GM23248 (cell line): Measurements from ENCODE around the gene RENBP. TPM values are rescaled to one million over a fixed set of nuclear protein-coding genes. Genes with fewer than 3 reads are reported as not detected.
A peak's percentile ranks its signal among the peaks of the same experiment; 100 is the strongest.

Experiments
- DNase-seq: peaks from one replicate; pipeline ENCODE4 v3.0.0-alpha.2; 2015
- H2AFZ ChIP-seq: fragments of 200-600 bp; sonication (generic); 2 replicates; pipeline ENCODE4 v1.6.1; 2016; ENCODE audit warnings: antibody characterized with exemption
- H3F3A ChIP-seq: fragments of 200-600 bp; sonication (generic); 2 replicates; pipeline ENCODE4 v1.6.1; 2016; ENCODE audit warnings: mild to moderate bottlenecking, antibody characterized with exemption, mixed run types; ENCODE audit not compliant: insufficient read depth
- H3K27ac ChIP-seq: fragments of 200-600 bp; sonication (generic); 2 replicates; pipeline ENCODE4 v1.5.1; 2016; ENCODE audit warnings: mild to moderate bottlenecking
- H3K27me3 ChIP-seq: fragments of 200-600 bp; sonication (generic); replicated peaks from 2 replicates; pipeline ENCODE4 v1.6.1; 2016; ENCODE audit warnings: mild to moderate bottlenecking; ENCODE audit not compliant: insufficient read depth
- H3K36me3 ChIP-seq: fragments of 200-600 bp; sonication (generic); 2 replicates; pipeline ENCODE4 v1.6.1; 2016; ENCODE audit warnings: low read depth, mild to moderate bottlenecking
- H3K4me1 ChIP-seq: fragments of 200-600 bp; sonication (generic); 2 replicates; pipeline ENCODE4 v1.6.1; 2016; ENCODE audit warnings: mild to moderate bottlenecking; ENCODE audit not compliant: insufficient read depth
- H3K4me2 ChIP-seq: fragments of 200-600 bp; sonication (generic); one replicate; pipeline ENCODE4 v1.6.1; 2016; ENCODE audit warnings: mild to moderate bottlenecking; ENCODE audit not compliant: unreplicated experiment
- H3K4me3 ChIP-seq: fragments of 200-600 bp; sonication (generic); 2 replicates; pipeline ENCODE4 v1.5.1; 2016; ENCODE audit warnings: mild to moderate bottlenecking
- H3K79me2 ChIP-seq: fragments of 200-600 bp; sonication (generic); 2 replicates; pipeline ENCODE4 v1.6.1; 2016; ENCODE audit warnings: mild to moderate bottlenecking; ENCODE audit not compliant: insufficient read depth
- H3K9ac ChIP-seq: fragments of 200-600 bp; sonication (generic); 2 replicates; pipeline ENCODE4 v1.6.1; 2016; ENCODE audit warnings: mild to moderate bottlenecking
- H3K9me2 ChIP-seq: fragments of 200-600 bp; sonication (generic); 2 replicates; pipeline ENCODE4 v1.6.1; 2016; ENCODE audit warnings: mixed run types, mild to moderate bottlenecking, moderate library complexity; ENCODE audit not compliant: insufficient read depth
- H3K9me3 ChIP-seq: fragments of 200-600 bp; sonication (generic); one replicate; pipeline ENCODE4 v1.6.1; 2017; ENCODE audit warnings: low read depth
- H4K20me1 ChIP-seq: fragments of 200-600 bp; sonication (generic); 2 replicates; pipeline ENCODE4 v1.6.0; 2016; ENCODE audit not compliant: insufficient read depth
- EZH2 ChIP-seq: fragments of 200-600 bp; sonication (generic); IDR thresholded peaks from 2 replicates; pipeline ENCODE4 v1.6.1; 2018; ENCODE audit warnings: antibody characterized with exemption, mild to moderate bottlenecking; ENCODE audit not compliant: insufficient read depth, poor library complexity, severe bottlenecking
- EZH2phosphoT487 ChIP-seq: fragments of 200-600 bp; sonication (generic); IDR thresholded peaks from 2 replicates; pipeline ENCODE4 v1.6.1; 2018; ENCODE audit warnings: antibody characterized with exemption, moderate library complexity, mild to moderate bottlenecking, low read depth; ENCODE audit not compliant: insufficient read depth
- WGBS, 2 experiments: methylation state at CpG; one replicate each; pipeline ENCODE4 v1.1.6; 2015 to 2017; ENCODE audit warnings: low lambda C conversion rate in 2 of 2, low coverage in 1 of 2; ENCODE audit errors: missing lambda C conversion rate in 2 of 2; 5-methylcytosine and 5-hydroxymethylcytosine counted together
- in situ Hi-C: fragments of 300-500 bp; cut with MboI; formaldehyde crosslinking; loops from 2 replicates; pipeline ENCODE4 v1.15.0; 2020
- polyA plus RNA-seq: library from polyadenylated mRNA; unstranded; fragments of >200 nt; fragmentation: Nextera tagmentation; extraction: Ambion mirVana; gene quantifications from 2 replicates; pipeline ENCODE4 v1.2.1, GENCODE V29; 2016
- total RNA-seq: library from RNA; depleted of rRNA; stranded (reverse); fragments of >200 nt; shearing (Covaris generic); gene quantifications from 2 replicates; pipeline ENCODE4 v1.2.3, GENCODE V29; 2014

RENBP gene
- total and polyA plus RNA-seq, 2 experiments from 2014 or later = 0.11 TPM; not detected in 1

GRCh38 chrX:153954558-153955227 lies 10.2 kb upstream of the RENBP start:
- Histone ChIP-seq H3K79me2 (no peaks in the 10 kb centered on the region), H3K36me3 (no peaks in the 10 kb centered on the region), H3F3A (no peaks in the 10 kb centered on the region), H3K27me3 (no peaks in the 10 kb centered on the region), H3K4me2 (no peak overlapping the region), H3K9me2 (no peaks in the 10 kb centered on the region), H3K4me1 (no peaks in the 10 kb centered on the region), H3K27ac (no peak overlapping the region), H3K9ac (no peak overlapping the region), H4K20me1 (no peaks in the 10 kb centered on the region), H3K4me3 (no peak overlapping the region), H2AFZ (no peak overlapping the region), H3K9me3 (no peaks in the 10 kb centered on the region)
- WGBS, 2 experiments = 77 to 91% methylated on average over 15 to 20 of the region's 44 CpGs
- TF ChIP-seq EZH2 (no peak), EZH2phosphoT487 (no peak)
- no peak for DNase-seq
- in situ Hi-C loops = no loop called here

GRCh38 chrX:153953892-153954557 lies 9.6 kb upstream of the RENBP start:
- in situ Hi-C loops = no loop called here
- H3K79me2 ChIP-seq = no peaks in the 10 kb centered on the region
- no peaks in the 10 kb centered on the region for H3K4me1 ChIP-seq
- no peaks in the 10 kb centered on the region for H3F3A ChIP-seq
- H3K27ac ChIP-seq = no peak overlapping the region
- no peak overlapping the region for H3K9ac ChIP-seq
- H3K4me3 ChIP-seq = no peak overlapping the region
- H3K36me3 ChIP-seq = no peaks in the 10 kb centered on the region
- H3K9me3 ChIP-seq = no peaks in the 10 kb centered on the region
- H3K4me2 ChIP-seq = no peak overlapping the region
- no peak for DNase-seq
- no peaks in the 10 kb centered on the region for H3K27me3 ChIP-seq
- no peaks in the 10 kb centered on the region for H3K9me2 ChIP-seq
- TF ChIP-seq EZH2 (no peak), EZH2phosphoT487 (no peak)
- no peaks in the 10 kb centered on the region for H4K20me1 ChIP-seq
- H2AFZ ChIP-seq = no peak overlapping the region
- 82 to 84% methylated on average over 6 to 16 of the region's 33 CpGs for WGBS, 2 experiments

GRCh38 chrX:153953342-153953830 lies 8.9 kb upstream of the RENBP start:
- peak; percentile 66 for DNase-seq
- H4K20me1 ChIP-seq = no peaks in the 10 kb centered on the region
- no peaks in the 10 kb centered on the region for H3K79me2 ChIP-seq
- in situ Hi-C loops = no loop called here
- no peaks in the 10 kb centered on the region for H3K9me3 ChIP-seq
- H2AFZ ChIP-seq = no peak overlapping the region
- no peaks in the 10 kb centered on the region for H3K27me3 ChIP-seq
- H3K4me1 ChIP-seq = no peaks in the 10 kb centered on the region
- H3K9ac ChIP-seq = no peak overlapping the region
- TF ChIP-seq EZH2 (no peak), EZH2phosphoT487 (no peak)
- no peaks in the 10 kb centered on the region for H3K9me2 ChIP-seq
- H3K4me3 ChIP-seq = no peak overlapping the region
- no peak overlapping the region for H3K4me2 ChIP-seq
- no peaks in the 10 kb centered on the region for H3K36me3 ChIP-seq
- H3F3A ChIP-seq = no peaks in the 10 kb centered on the region
- no peak overlapping the region for H3K27ac ChIP-seq
- WGBS, 2 experiments = 7 to 54% methylated on average over 12 to 20 of the region's 33 CpGs

DNA sequence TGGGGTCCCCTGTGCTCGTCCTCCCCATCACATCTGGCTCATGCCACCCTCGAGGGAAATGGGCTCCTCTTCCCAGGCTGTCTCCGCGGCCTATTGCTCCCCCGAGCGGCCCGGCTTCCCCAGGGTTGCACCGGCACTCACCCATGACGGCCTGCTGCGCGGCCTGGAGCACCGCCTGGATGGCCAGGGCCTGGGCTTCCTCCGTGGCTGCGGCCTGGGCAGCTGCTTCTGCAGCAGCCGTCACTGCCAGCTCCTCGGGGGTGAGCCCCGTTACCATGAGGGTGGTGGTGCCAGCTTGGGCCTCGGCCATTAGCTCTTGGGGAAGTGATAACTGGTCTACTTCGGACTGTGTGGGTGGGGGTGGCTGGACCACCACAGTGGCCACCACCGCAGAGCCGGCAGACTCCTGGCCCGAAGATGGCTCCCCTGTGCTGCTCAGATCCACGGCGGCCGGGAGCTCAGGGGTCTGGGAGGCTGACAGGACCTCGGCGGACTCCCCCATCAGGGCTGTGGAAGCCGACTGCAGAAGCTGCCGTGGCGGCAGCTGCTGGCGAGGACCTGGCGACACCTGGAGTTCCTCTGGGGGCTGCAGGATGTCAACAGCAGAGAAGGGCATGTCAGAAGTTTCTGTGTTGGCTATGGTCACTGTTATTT lies 8.1 kb upstream of the RENBP start:
- no peaks in the 10 kb centered on the region for H3K4me1 ChIP-seq
- H3K9me2 ChIP-seq = no peaks in the 10 kb centered on the region
- no peaks in the 10 kb centered on the region for H4K20me1 ChIP-seq
- no peaks in the 10 kb centered on the region; the same call in 1 of the 2 replicates for H3K36me3 ChIP-seq
- no peaks in the 10 kb centered on the region for H3K79me2 ChIP-seq
- no peak overlapping the region for H3K9ac ChIP-seq
- H3K27ac ChIP-seq = no peak overlapping the region
- in situ Hi-C loops = no loop called here
- H3K4me3 ChIP-seq = no peak overlapping the region
- TF ChIP-seq EZH2phosphoT487 (no peak), EZH2 (no peak)
- H3K9me3 ChIP-seq = no peaks in the 10 kb centered on the region
- H2AFZ ChIP-seq = no peak overlapping the region
- no peak for DNase-seq
- H3K4me2 ChIP-seq = no peak overlapping the region
- no peaks in the 10 kb centered on the region for H3K27me3 ChIP-seq
- H3F3A ChIP-seq = no peaks in the 10 kb centered on the region
- WGBS, 2 experiments = 78 to 95% methylated on average over 10 to 24 of the region's 32 CpGs
